Measurements from ENCODE around the gene GATAD2A.
"Not testable (repeated sequence)": the region's sequence is repeated elsewhere in the genome, so short reads cannot be mapped to it uniquely, and the experiment has no call there.

GATAD2A gene

DNA sequence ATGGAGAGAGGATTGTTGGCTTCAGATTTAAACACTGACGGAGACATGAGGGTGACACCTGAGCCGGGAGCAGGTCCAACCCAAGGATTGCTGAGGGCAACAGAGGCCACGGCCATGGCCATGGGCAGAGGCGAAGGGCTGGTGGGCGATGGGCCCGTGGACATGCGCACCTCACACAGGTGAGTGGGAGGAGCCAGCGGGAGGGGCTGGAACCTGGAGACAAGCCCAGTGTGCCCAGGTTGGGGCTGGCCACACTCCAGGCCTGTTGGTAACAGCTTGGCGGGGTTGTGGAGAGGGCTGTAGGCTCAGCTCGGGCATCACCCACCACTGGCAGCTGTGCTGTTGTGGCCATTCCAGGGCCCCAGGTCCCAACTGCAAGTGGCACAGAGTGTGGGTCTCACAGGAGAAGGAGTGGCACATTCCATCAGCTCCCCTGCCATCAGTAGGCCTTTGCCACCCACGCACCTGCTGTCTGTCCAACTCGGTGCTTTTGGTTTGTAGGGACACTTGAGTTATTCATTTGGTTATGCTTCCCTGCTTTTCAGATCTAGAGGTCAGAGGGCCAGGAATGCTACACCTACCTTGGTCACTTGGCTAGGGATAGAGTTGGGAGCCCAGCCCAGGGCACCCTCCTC, 60.1 kb downstream of the GATAD2A start:
- no peak for DNase-seq (ENCODE audit: low read depth in 3 of 3)

- no peak for DNase-seq (ENCODE audit: low read depth in 3 of 3)
These were observed 60.7 kb downstream of the GATAD2A start for GRCh38 chr19:19466201-19466600.

DNA sequence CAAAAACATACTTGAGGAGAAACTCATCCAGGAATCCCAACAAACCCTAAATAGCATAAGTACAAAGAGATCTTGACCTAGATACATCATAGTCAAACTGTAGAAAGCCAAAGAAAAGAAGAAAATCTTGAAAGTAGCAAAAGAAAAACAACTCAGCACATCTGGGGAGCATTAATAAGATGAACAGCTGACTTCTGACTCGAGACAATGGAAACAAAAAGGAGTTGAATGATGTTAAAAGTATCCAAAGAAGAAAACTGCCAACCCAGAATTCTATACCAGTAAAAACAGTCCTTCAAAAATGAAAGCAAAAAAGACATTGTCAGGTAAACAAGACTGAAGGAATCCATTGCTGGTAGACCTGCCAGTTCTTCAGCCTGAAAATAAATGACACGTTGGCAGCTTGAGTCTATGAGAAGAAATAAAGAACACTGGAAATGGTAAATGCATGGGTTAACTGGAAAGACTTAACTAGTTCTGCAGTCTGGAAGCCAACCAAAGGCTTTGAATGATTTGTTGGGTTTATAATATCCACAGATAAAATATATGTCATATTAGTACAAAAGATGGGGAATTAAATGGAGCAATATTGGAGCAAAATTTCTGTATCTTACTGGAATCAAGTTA, 63.1 kb downstream of the GATAD2A start:
- DNase-seq (ENCODE audit: low read depth in 3 of 3), result no peak

DNA sequence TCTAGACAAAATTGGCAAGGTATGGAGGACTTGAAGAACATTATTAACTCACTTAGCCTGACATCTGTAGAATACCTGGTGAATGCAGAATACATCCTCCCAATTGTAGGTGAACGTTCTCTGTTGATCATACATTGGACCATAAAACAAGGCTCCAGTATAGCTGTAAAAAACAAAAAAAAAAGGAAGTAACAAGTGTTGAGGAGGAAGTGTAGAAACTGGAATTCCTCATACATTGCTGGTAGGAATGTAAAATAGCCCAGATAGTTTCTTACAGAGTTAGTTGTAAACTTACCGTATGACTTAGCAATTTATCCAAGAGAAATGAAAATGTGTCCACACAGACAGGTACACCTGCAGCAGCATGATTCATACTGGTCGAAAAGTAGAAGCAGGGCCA, 65.1 kb downstream of the GATAD2A start:
- DNase-seq (ENCODE audit: low read depth in 3 of 3), result no peak

- no peak for DNase-seq (ENCODE audit: low read depth in 3 of 3)
These were observed 66.2 kb downstream of the GATAD2A start for GRCh38 chr19:19471682-19472081.

- DNase-seq (ENCODE audit: low read depth in 3 of 3), result not testable (repeated sequence)
These were observed 66.6 kb downstream of the GATAD2A start for GRCh38 chr19:19472106-19472505.

GRCh38 chr19:19475015-19475765, 69.7 kb downstream of the GATAD2A start:
- no peak for DNase-seq (ENCODE audit: low read depth in 3 of 3)

GRCh38 chr19:19475849-19476828, 70.7 kb downstream of the GATAD2A start:
- DNase-seq (ENCODE audit: low read depth in 3 of 3), result no peak

DNA sequence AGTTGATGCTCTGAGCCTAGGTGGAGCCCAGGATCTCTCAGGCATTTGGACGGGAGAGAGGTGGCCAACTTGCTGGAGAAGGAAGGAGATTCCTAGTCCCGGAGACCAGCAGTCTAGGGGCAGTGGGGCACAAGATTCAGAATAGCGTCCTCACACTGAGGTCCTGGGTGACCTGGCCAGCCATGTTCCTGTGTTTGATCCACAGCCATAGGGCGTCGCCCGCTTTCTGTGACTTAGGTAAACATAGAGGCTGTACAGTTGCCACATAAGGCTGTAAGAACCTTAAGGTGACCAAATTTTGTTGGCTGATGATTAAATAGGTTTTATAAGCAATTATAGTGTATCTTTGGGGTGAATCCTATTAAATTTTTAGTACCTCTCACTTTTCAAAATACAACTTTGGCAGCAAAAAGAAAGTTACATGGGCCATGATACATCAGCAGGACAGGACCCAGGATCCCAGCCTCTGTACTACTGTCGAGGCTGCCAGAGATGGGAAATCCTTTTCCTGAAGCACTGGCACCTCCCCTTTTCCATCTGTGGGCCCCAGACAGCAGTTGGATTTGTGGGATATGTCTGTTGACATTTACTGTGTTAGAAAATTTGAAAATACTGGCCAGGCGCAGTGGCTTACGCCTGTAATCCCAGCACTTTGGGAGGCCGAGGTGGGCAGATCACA, 72.4 kb downstream of the GATAD2A start:
- DNase-seq (ENCODE audit: low read depth in 3 of 3), result no peak

- no peak for DNase-seq (ENCODE audit: low read depth in 3 of 3)
These were observed 75.2 kb downstream of the GATAD2A start for GRCh38 chr19:19480688-19481087.

- DNase-seq (ENCODE audit: low read depth in 3 of 3), result no peak
These were observed 77.5 kb downstream of the GATAD2A start for GRCh38 chr19:19482809-19483596.

DNA sequence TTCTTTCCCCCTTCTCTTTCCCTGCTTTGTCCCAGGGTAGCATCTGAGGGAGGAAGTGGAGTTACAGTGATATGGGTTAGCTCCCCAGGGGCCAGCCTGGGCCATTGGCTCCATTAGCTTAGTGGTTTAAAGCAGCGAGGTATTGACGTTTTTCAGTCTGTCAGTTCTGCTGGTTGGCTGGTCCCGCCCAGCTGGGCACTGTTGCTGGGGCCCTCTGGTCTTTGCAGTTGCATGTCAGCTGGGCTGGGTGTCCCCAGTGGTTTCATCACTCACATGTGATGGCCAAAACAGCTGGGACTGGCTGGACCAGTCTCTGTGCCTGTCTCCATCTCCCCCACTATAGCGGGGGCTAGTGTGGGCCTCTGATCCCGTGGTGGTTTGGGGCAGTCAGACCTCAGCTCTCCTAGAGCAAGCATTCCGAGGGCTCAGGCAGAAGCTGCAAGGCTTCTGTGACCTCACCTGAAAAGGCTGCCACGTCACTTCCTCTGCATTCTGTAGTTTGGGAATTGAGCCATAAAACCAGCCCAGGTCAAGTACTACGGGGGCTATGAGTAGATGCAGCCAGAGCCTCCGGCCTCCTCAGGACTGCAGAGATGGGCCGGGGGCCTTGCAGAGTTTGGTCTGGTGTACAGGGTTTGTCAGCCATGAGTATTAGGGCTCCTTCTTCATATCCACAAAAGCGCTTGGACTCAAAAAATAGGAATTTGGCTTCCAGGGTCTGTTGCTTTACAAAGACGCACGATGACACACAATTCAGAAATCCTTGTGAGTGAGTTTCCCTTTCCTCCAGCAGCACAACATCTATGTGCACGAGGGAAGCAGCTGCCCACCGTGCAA, 79.9 kb downstream of the GATAD2A start:
- DNase-seq (ENCODE audit: low read depth in 3 of 3), result no peak

- DNase-seq (ENCODE audit: low read depth in 3 of 3), result no peak
These were observed 80.5 kb downstream of the GATAD2A start for GRCh38 chr19:19485998-19486290.

- DNase-seq (ENCODE audit: low read depth in 3 of 3), result no peak
These were observed 81.0 kb downstream of the GATAD2A start for GRCh38 chr19:19486343-19487076.

DNA sequence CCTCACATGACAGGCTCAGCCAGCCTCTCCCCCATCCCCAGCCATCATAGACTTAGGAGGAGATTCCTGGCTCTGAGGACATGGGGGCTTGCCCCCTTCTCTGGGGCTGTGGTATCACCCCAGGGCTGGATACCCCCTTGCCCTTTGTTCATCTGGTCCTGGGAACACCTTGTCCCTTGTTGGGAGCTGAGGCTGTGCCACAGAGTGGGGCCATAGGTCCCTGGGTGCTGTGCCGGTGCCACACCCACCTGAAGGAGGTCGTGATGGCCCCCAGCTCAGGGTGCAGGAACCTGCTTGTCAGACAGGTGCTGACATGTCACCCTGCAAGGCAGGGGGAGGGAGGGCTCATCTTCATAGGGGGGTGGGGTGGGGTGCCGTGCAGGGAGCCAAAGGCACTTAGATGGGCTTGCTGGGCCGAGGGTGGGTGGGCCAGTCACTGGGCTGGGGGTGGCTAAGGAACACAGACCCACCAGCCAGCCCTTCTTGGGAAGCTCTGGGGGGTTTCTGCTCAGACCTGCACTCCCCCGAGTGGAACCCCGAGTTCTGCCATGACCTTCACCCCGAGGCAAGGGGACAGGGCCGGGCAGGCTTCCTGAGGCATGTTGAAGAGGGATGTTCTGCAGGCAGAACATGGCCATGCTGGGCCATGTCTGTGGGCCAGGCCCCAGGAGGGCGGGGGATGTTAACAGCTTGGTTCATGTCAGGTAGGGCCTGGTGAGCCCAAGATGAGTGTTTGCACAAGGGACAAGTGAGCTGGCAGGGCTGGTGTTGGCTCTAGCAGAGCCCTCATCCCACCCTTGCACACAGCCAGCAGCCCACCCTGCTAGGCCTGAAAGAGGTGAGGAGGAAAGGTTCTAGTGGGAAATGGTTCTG, 81.8 kb downstream of the GATAD2A start:
- no peak for DNase-seq (ENCODE audit: low read depth in 3 of 3)

DNA sequence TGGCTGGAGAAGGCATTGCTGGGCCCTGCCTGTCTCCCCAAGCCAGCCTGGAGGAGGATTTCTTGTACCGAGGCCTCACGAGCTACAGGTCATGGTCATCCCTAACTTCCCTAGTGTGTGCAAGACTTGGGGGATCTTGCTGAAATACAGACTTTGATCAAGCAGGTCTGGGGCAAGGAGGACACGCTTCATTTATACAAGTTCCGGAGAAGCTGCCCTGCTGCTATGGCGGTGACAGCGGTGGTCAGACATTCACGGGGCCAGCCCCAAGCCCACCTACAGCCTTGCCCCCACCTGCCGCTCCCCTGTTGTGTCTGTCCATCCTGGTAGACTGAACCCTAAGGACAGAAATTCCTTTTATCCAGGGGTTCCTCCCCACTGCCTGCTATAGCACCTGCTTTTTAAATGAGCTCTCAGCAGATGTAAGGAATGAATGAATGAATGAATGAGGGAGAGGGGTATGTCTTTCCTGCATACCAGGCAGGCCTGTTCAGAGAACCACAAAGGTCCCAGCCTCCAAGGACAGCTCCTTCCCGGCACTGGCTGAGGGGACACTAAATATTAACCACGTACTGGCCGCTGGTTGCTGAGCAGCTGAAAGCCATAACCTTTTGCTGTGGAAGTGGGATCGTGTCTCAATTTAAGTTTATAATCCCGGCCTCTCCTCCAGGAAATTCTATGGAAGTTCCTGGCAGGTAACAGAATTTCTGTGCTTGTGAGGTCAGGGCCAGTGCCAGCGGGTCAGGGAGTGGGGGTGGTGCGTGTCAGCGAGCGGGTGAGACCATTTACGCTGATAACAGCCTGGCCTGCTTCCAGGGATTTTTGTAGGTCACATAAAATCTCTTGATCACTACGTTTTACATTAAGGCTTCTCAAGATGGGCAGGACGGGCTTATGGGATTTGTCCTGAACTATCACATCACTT, 82.7 kb downstream of the GATAD2A start:
- no peak for DNase-seq (ENCODE audit: low read depth in 3 of 3)
